WTC11 (cell line): ENCODE data around the gene EHD4. TPM values are rescaled to one million over a fixed set of nuclear protein-coding genes. Genes with fewer than 3 reads are reported as not detected.

Source experiments
- ATAC-seq: fragments of 200-7000 bp; cut with Tn5 transposase; 2 replicates; pipeline ENCODE4 v1.10.0; 2021; ENCODE audit warnings: mild to moderate bottlenecking, moderate library complexity
- CTCF ChIA-PET: fragments of 300-600 bp; sonication (Branson Sonifier 250); formaldehyde crosslinking; loops from one replicate; lab custom pipeline; 2021; ENCODE audit warnings: antibody characterized with exemption; lab: Charles Lee
- POLR2A ChIA-PET: fragments of 350-600 bp; sonication (Branson Sonifier 250); formaldehyde crosslinking; loops from one replicate; lab custom pipeline; 2021; ENCODE audit warnings: antibody characterized with exemption; lab: Charles Lee
- DNase-seq: peaks from one replicate; pipeline ENCODE4 v3.0.0; 2021; ENCODE audit warnings: low spot score
- H3K27ac Mint-ChIP-seq: 2 replicates; pipeline ENCODE4 v1.8.0; 2021; ENCODE audit warnings: mixed read lengths
- H3K27me3 Mint-ChIP-seq: 2 replicates; pipeline ENCODE4 v1.8.0; 2021; ENCODE audit warnings: low read depth, mild to moderate bottlenecking, moderate library complexity, mixed read lengths
- H3K36me3 Mint-ChIP-seq: 2 replicates; pipeline ENCODE4 v1.8.0; 2021; ENCODE audit warnings: mixed read lengths
- H3K4me1 Mint-ChIP-seq: 2 replicates; pipeline ENCODE4 v1.8.0; 2022; ENCODE audit warnings: mixed read lengths
- H3K4me3 Mint-ChIP-seq: 2 replicates; pipeline ENCODE4 v1.8.0; 2021; ENCODE audit warnings: mild to moderate bottlenecking, moderate library complexity, mixed read lengths
- H3K9me3 Mint-ChIP-seq: 2 replicates; pipeline ENCODE4 v1.8.0; 2021; ENCODE audit warnings: mixed read lengths
- ATF2 ChIP-seq: sonication (generic); formaldehyde crosslinking; IDR thresholded peaks from 2 replicates; pipeline ENCODE4 v1.8.1; 2022; ENCODE audit warnings: low read depth, missing genetic modification reagents, borderline replicate concordance
- ATF6 ChIP-seq: sonication (generic); formaldehyde crosslinking; IDR thresholded peaks from 2 replicates; pipeline ENCODE4 v1.8.1; 2023; ENCODE audit warnings: mild to moderate bottlenecking, missing genetic modification reagents
- CDX4 ChIP-seq: fragments of 250-450 bp; sonication (Bioruptor Pico); IDR thresholded peaks from 2 replicates; pipeline ENCODE4 v1.9.0; 2021; ENCODE audit warnings: moderate library complexity, mild to moderate bottlenecking, inconsistent platforms, borderline replicate concordance
- CREB1 ChIP-seq: sonication (generic); formaldehyde crosslinking; IDR thresholded peaks from 2 replicates; pipeline ENCODE4 v1.8.0; 2023; ENCODE audit warnings: mild to moderate bottlenecking, missing genetic modification reagents
- E2F4 ChIP-seq: sonication (generic); formaldehyde crosslinking; IDR thresholded peaks from 2 replicates; pipeline ENCODE4 v1.8.1; 2022; ENCODE audit warnings: low read depth, mild to moderate bottlenecking, moderate library complexity, missing genetic modification reagents, borderline replicate concordance
- ESRRA ChIP-seq: sonication (generic); formaldehyde crosslinking; IDR thresholded peaks from 2 replicates; pipeline ENCODE4 v1.8.1; 2022; ENCODE audit warnings: mild to moderate bottlenecking, missing genetic modification reagents, borderline replicate concordance
- ETV6 ChIP-seq: sonication (generic); formaldehyde crosslinking; IDR thresholded peaks from 2 replicates; pipeline ENCODE4 v1.8.1; 2022; ENCODE audit warnings: mild to moderate bottlenecking, missing genetic modification reagents
- GRHL2 ChIP-seq: fragments of 250-450 bp; sonication (Bioruptor Pico); IDR thresholded peaks from 2 replicates; pipeline ENCODE4 v1.8.0; 2022; ENCODE audit warnings: mild to moderate bottlenecking, moderate library complexity; ENCODE audit not compliant: insufficient replicate concordance, severe bottlenecking
- HMGXB4 ChIP-seq: sonication (generic); formaldehyde crosslinking; IDR thresholded peaks from 2 replicates; pipeline ENCODE4 v1.8.1; 2023; ENCODE audit warnings: mild to moderate bottlenecking, moderate library complexity, missing genetic modification reagents
- KAT7 ChIP-seq: sonication (generic); formaldehyde crosslinking; IDR thresholded peaks from 2 replicates; pipeline ENCODE4 v1.8.1; 2023; ENCODE audit warnings: missing genetic modification reagents, mild to moderate bottlenecking, borderline replicate concordance
- SP1 ChIP-seq: sonication (generic); formaldehyde crosslinking; conservative IDR thresholded peaks from 2 replicates; pipeline ENCODE4 v1.8.1; 2022; ENCODE audit warnings: missing genetic modification reagents
- TP53 ChIP-seq: sonication (generic); formaldehyde crosslinking; IDR thresholded peaks from 2 replicates; pipeline ENCODE4 v1.8.1; 2023; ENCODE audit warnings: mild to moderate bottlenecking, missing genetic modification reagents
- USF1 ChIP-seq: sonication (generic); formaldehyde crosslinking; IDR thresholded peaks from 2 replicates; pipeline ENCODE4 v1.8.0; 2022; ENCODE audit warnings: mild to moderate bottlenecking, missing genetic modification reagents
- ZNF219 ChIP-seq: sonication (generic); formaldehyde crosslinking; IDR thresholded peaks from 2 replicates; pipeline ENCODE4 v1.8.0; 2023; ENCODE audit warnings: missing genetic modification reagents, mild to moderate bottlenecking, borderline replicate concordance
- ZNF317 ChIP-seq: sonication (generic); formaldehyde crosslinking; IDR thresholded peaks from 2 replicates; pipeline ENCODE4 v1.8.1; 2023; ENCODE audit warnings: low read depth, mild to moderate bottlenecking, moderate library complexity, missing genetic modification reagents, borderline replicate concordance
- total RNA-seq: library from RNA; stranded (reverse); gene quantifications from 3 replicates; pipeline ENCODE4 v1.2.3, GENCODE V29; 2021

EHD4 gene
- total RNA-seq, 1 experiment from 2014 or later, result 23.9 TPM

- POLR2A ChIA-PET, result no interaction called here
- ATAC-seq, result no peak
- H3K9me3 Mint-ChIP-seq, result no peaks in the 10 kb centered on the region
- H3K4me3 Mint-ChIP-seq, result no peak overlapping the region
- no peak overlapping the region for H3K27ac Mint-ChIP-seq
- H3K36me3 Mint-ChIP-seq, result no peaks in the 10 kb centered on the region
- CTCF ChIA-PET, result no interaction called here
- H3K27me3 Mint-ChIP-seq, result no peaks in the 10 kb centered on the region
- DNase-seq, result no peak
- 0 out of 2 replicates have a peak, but pooled peaks cover 7% of the 10 kb centered on the region for H3K4me1 Mint-ChIP-seq
- TF ChIP-seq ATF2 (CRISPR knock-in tag) (no peak), E2F4 (CRISPR knock-in tag) (no peak), HMGXB4 (CRISPR knock-in tag) (no peak), ATF6 (CRISPR knock-in tag) (no peak)
Observed at GRCh38 chr15:42010434-42010833, 38.1 kb upstream of the EHD4 start.

GRCh38 chr15:42009474-42009873 lies 37.1 kb upstream of the EHD4 start:
- no peak overlapping the region for H3K27ac Mint-ChIP-seq
- POLR2A ChIA-PET, result no interaction called here
- no peaks in the 10 kb centered on the region for H3K36me3 Mint-ChIP-seq
- H3K27me3 Mint-ChIP-seq, result no peaks in the 10 kb centered on the region
- no peak for ATAC-seq
- H3K4me1 Mint-ChIP-seq, result 0 out of 2 replicates have a peak, but pooled peaks cover 7% of the 10 kb centered on the region
- TF ChIP-seq GRHL2 (CRISPR knock-in tag), result no peak
- TF ChIP-seq ZNF317 (CRISPR knock-in tag), result no peak
- no peak for TF ChIP-seq HMGXB4 (CRISPR knock-in tag)
- no peak for TF ChIP-seq SP1 (CRISPR knock-in tag)
- no peak for TF ChIP-seq TP53 (CRISPR knock-in tag)
- no peak for TF ChIP-seq USF1 (CRISPR knock-in tag)
- TF ChIP-seq ESRRA, result no peak
- no peak for TF ChIP-seq ETV6 (CRISPR knock-in tag)
- no peak for TF ChIP-seq CDX4 (CRISPR knock-in tag)
- no peak for TF ChIP-seq ZNF219 (CRISPR knock-in tag)
- no peak for TF ChIP-seq KAT7
- TF ChIP-seq CREB1 (CRISPR knock-in tag), result no peak
- TF ChIP-seq, all 79 proteins: peak for 0
- Mint-ChIP-seq H3K9me3 (no peaks in the 10 kb centered on the region), H3K4me3 (no peak overlapping the region)
- DNase-seq, result no peak
- CTCF ChIA-PET, result no interaction called here
